HCT116 (cell line): ENCODE measurements around the gene FCHO1. TPM values are rescaled to one million over a fixed set of nuclear protein-coding genes. Genes with fewer than 3 reads are reported as not detected.
"Not testable (repeated sequence)": the region's sequence is repeated elsewhere in the genome, so short reads cannot be mapped to it uniquely, and the experiment has no call there.

ENCODE experiments used
- ATAC-seq: fragments of 200-7000 bp; cut with Tn5 transposase; 2 replicates; pipeline ENCODE4 v1.9.1; 2020; ENCODE audit warnings: mild to moderate bottlenecking, moderate library complexity
- BruUV-seq: library from RNA; stranded (reverse); fragments of 400-500 nt; replicated peaks from 2 replicates; lab custom pipeline; 2021; lab: Mats Ljungman, UMichigan
- CTCF ChIA-PET: fragments of 300-600 bp; sonication (Branson Sonifier 250); formaldehyde crosslinking; loops from one replicate; lab custom pipeline; 2021; ENCODE audit warnings: antibody characterized with exemption; lab: Charles Lee
- POLR2A ChIA-PET: fragments of 300-600, 350-600 bp; sonication (Branson Sonifier 250); formaldehyde crosslinking; loops from one replicate; lab custom pipeline; 2021; ENCODE audit warnings: antibody characterized with exemption; lab: Charles Lee
- RAD21 ChIA-PET, 2 experiments: fragments of 300-600 bp; sonication (Branson Sonifier 250); formaldehyde crosslinking; loops; one replicate each; lab custom pipeline; 2023; ENCODE audit warnings: low total read pairs in 2 of 2; ENCODE audit not compliant: uncharacterized antibody in 2 of 2, unreplicated experiment in 2 of 2, low non-redundant PET in 1 of 2; lab: Charles Lee
- DNase-seq: peaks from one replicate; pipeline ENCODE4 v3.0.0-alpha.2; 2010; ENCODE audit warnings: low read depth, low spot score
- H2AFZ ChIP-seq: fragments of 200-600 bp; shearing (Covaris generic), sonication (generic); 2 replicates; pipeline ENCODE4 v1.6.1; 2017; ENCODE audit warnings: low read depth, mixed run types, mixed read lengths, antibody characterized with exemption, low read length; ENCODE audit not compliant: poor library complexity, severe bottlenecking
- H3K27ac ChIP-seq: 2 replicates; pipeline ENCODE4 v1.5.1; 2012; ENCODE audit warnings: low read depth, low read length
- H3K27me3 ChIP-seq: fragments of 200-600 bp; sonication (generic); 2 replicates; pipeline ENCODE4 v1.6.1; 2016; ENCODE audit warnings: mixed run types, low read length, mixed read lengths; ENCODE audit not compliant: insufficient read depth
- H3K36me3 ChIP-seq, 2 experiments: fragments of 200-500 bp in 1 of 2; fragments of 200-600 bp in 1 of 2; sonication (Bioruptor generic) in 1 of 2; sonication (generic) in 1 of 2; 2 replicates each; pipeline versions ENCODE4 v1.5.1 to v1.6.1; 2014 to 2016; ENCODE audit warnings: low read length in 2 of 2, inconsistent platforms in 1 of 2, mixed read lengths in 1 of 2, mixed run types in 1 of 2; ENCODE audit not compliant: insufficient read depth in 2 of 2, control insufficient read depth in 1 of 2
- H3K4me1 ChIP-seq, 2 experiments: fragments of 200-600 bp in 1 of 2; sonication (generic) in 1 of 2; 2 replicates each; pipeline versions ENCODE4 v1.5.1 to v1.6.1; 2012 to 2017; ENCODE audit warnings: low read length in 2 of 2, inconsistent platforms in 1 of 2, mild to moderate bottlenecking in 1 of 2, mixed read lengths in 1 of 2, mixed run types in 1 of 2, moderate library complexity in 1 of 2; ENCODE audit not compliant: insufficient read depth in 2 of 2, control insufficient read depth in 1 of 2
- H3K4me2 ChIP-seq: fragments of 200-600 bp; sonication (generic); 2 replicates; pipeline ENCODE4 v1.6.1; 2017; ENCODE audit warnings: mixed run types, low read length, mixed read lengths
- H3K4me3 ChIP-seq, 2 experiments: fragments of 200-600 bp in 1 of 2; sonication (generic) in 1 of 2; replicated peaks in 1 of 2; 2 replicates each; pipeline ENCODE4 v1.5.1; 2011 to 2016; ENCODE audit warnings: low read length in 2 of 2, control low read depth in 1 of 2, low read depth in 1 of 2, mild to moderate bottlenecking in 1 of 2, mixed read lengths in 1 of 2, mixed run types in 1 of 2
- H3K79me2 ChIP-seq: fragments of 200-600 bp; sonication (generic); 2 replicates; pipeline ENCODE4 v1.6.1; 2017; ENCODE audit warnings: mild to moderate bottlenecking, mixed run types, low read length, moderate library complexity, mixed read lengths; ENCODE audit not compliant: insufficient read depth
- H3K9ac ChIP-seq: fragments of 200-600 bp; sonication (generic); 2 replicates; pipeline ENCODE4 v1.6.1; 2016; ENCODE audit warnings: low read length, mixed read lengths
- H3K9me2 ChIP-seq: fragments of 200-600 bp; sonication (generic), shearing (Covaris generic); 2 replicates; pipeline ENCODE4 v1.6.1; 2017; ENCODE audit warnings: mixed run types, mild to moderate bottlenecking, moderate library complexity; ENCODE audit not compliant: insufficient read depth
- H3K9me3 ChIP-seq, 2 experiments: fragments of 200-500 bp in 1 of 2; fragments of 200-600 bp in 1 of 2; sonication (Bioruptor generic) in 1 of 2; sonication (generic) in 1 of 2; 2 replicates each; pipeline ENCODE4 v1.6.1; 2014 to 2017; ENCODE audit warnings: low read length in 2 of 2, mixed read lengths in 2 of 2, inconsistent platforms in 1 of 2, low read depth in 1 of 2, mild to moderate bottlenecking in 1 of 2, mixed run types in 1 of 2, moderate library complexity in 1 of 2; ENCODE audit not compliant: control insufficient read depth in 1 of 2, insufficient read depth in 1 of 2
- H4K20me1 ChIP-seq: fragments of 200-600 bp; sonication (generic), shearing (Covaris generic); 2 replicates; pipeline ENCODE4 v1.6.1; 2017; ENCODE audit warnings: mixed run types, mild to moderate bottlenecking, moderate library complexity; ENCODE audit not compliant: insufficient read depth
- CBX3 ChIP-seq: IDR thresholded peaks from 2 replicates; pipeline ENCODE4 v1.6.1; 2012; ENCODE audit warnings: low read depth
- CEBPB ChIP-seq: IDR thresholded peaks from 2 replicates; pipeline ENCODE4 v1.6.1; 2012; ENCODE audit warnings: low read depth
- CTCF ChIP-seq, 3 experiments: fragments of 200-600 bp in 1 of 3; sonication (generic) in 1 of 3; IDR thresholded peaks in 2 of 3; conservative IDR thresholded peaks in 1 of 3; 2 replicates each; pipeline ENCODE4 v1.5.1; 2012 to 2017; ENCODE audit warnings: low read depth in 2 of 3, low read length in 2 of 3, antibody characterized with exemption in 1 of 3, borderline replicate concordance in 1 of 3, control low read depth in 1 of 3, mild to moderate bottlenecking in 1 of 3, mixed read lengths in 1 of 3, mixed run types in 1 of 3, moderate library complexity in 1 of 3; ENCODE audit not compliant: insufficient read depth in 1 of 3
- EGR1 ChIP-seq: IDR thresholded peaks from 2 replicates; pipeline ENCODE4 v1.6.1; 2012; ENCODE audit warnings: low read depth
- ELF1 ChIP-seq: IDR thresholded peaks from 2 replicates; pipeline ENCODE4 v1.6.1; 2012; ENCODE audit warnings: low read depth, borderline replicate concordance
- RAD21 ChIP-seq: IDR thresholded peaks from 2 replicates; pipeline ENCODE4 v1.6.1; 2012; ENCODE audit warnings: low read depth, mild to moderate bottlenecking
- REST ChIP-seq: IDR thresholded peaks from 2 replicates; pipeline ENCODE4 v1.6.1; 2012; ENCODE audit warnings: low read depth
- SP1 ChIP-seq: IDR thresholded peaks from 2 replicates; pipeline ENCODE4 v1.6.1; 2012; ENCODE audit warnings: low read depth
- ZFX ChIP-seq: fragments of 450-650 bp; IDR thresholded peaks from 2 replicates; pipeline ENCODE4 v1.6.1; 2017
- ZNF274 ChIP-seq: fragments of 200-500 bp; sonication (Bioruptor generic); IDR thresholded peaks from 2 replicates; pipeline ENCODE4 v1.6.1; 2014; ENCODE audit warnings: mild to moderate bottlenecking, low read depth, low read length, inconsistent platforms
- intact Hi-C: fragments of 100-400 bp; cut with micrococcal nuclease; formaldehyde crosslinking; loops from 2 replicates; pipeline ENCODE4 v1.10.0; 2022
- total RNA-seq: library from RNA; stranded (reverse); gene quantifications from one replicate; pipeline ENCODE4 v1.2.1, GENCODE V29; 2021; ENCODE audit not compliant: unreplicated experiment

FCHO1 gene
- total RNA-seq, 1 experiment from 2014 or later: 28.1 TPM

- TF ChIP-seq REST (no peak), RAD21 (no peak), CEBPB (no peak), ZFX (no peak), ZNF274 (no peak), SP1 (no peak), ELF1 (no peak), EGR1 (no peak), CBX3 (no peak), CTCF (IDR thresholded peaks at IDR 0.05 in 2 of 3, conservative IDR thresholded peaks at IDR 0.05 in 1 of 3; ENCODE audit: borderline replicate concordance in 1 of 3, insufficient read depth in 1 of 3, low read depth in 2 of 3, low read length in 2 of 3) (no peak)
Measured at GRCh38 chr19:17780781-17781180, 29.5 kb downstream of the FCHO1 start (continued).

GRCh38 chr19:17783721-17784120 is 32.4 kb downstream of the FCHO1 start:
- H3K4me3 ChIP-seq, H4K20me1 ChIP-seq, H2AFZ ChIP-seq, intact Hi-C loops, H3K36me3 ChIP-seq, BruUV-seq, H3K4me2 ChIP-seq, H3K9me2 ChIP-seq, H3K27me3 ChIP-seq, DNase-seq, H3K9me3 ChIP-seq, ATAC-seq, H3K79me2 ChIP-seq, H3K9ac ChIP-seq: not testable (repeated sequence)
- RAD21 ChIA-PET: interaction anchor here in 1 of 2 experiments (0.8 kb wide), 1 partner anchor 69 kb away, joined by 4 read pairs; no protein-coding TSS in a partner anchor
- Histone ChIP-seq H3K27ac (peak overlapping the region; percentile 41; the same call in 1 of the 2 replicates), H3K4me1 (peaks cover 9 to 21% of the 10 kb centered on the region in 2 experiments; a peak in 3 of 4 replicates)
- CTCF ChIA-PET: interaction anchor here (0.8 to 1.6 kb wide), 3 partner anchors 11 to 47 kb away, joined by 3 read pairs; partner anchors contain the start of gene B3GNT3
- POLR2A ChIA-PET: interaction anchor here (1.0 kb wide), 1 partner anchor 8 kb away, joined by 3 read pairs; no protein-coding TSS in a partner anchor
